ENCODE results near the gene GPR148. TPM values are rescaled to one million over a fixed set of nuclear protein-coding genes. Genes with fewer than 3 reads are reported as not detected.
"Not testable (repeated sequence)": the region's sequence is repeated elsewhere in the genome, so short reads cannot be mapped to it uniquely, and the experiment has no call there.

GPR148 gene
- total RNA-seq, 1 donor from 2014 or later = not detected

DNA sequence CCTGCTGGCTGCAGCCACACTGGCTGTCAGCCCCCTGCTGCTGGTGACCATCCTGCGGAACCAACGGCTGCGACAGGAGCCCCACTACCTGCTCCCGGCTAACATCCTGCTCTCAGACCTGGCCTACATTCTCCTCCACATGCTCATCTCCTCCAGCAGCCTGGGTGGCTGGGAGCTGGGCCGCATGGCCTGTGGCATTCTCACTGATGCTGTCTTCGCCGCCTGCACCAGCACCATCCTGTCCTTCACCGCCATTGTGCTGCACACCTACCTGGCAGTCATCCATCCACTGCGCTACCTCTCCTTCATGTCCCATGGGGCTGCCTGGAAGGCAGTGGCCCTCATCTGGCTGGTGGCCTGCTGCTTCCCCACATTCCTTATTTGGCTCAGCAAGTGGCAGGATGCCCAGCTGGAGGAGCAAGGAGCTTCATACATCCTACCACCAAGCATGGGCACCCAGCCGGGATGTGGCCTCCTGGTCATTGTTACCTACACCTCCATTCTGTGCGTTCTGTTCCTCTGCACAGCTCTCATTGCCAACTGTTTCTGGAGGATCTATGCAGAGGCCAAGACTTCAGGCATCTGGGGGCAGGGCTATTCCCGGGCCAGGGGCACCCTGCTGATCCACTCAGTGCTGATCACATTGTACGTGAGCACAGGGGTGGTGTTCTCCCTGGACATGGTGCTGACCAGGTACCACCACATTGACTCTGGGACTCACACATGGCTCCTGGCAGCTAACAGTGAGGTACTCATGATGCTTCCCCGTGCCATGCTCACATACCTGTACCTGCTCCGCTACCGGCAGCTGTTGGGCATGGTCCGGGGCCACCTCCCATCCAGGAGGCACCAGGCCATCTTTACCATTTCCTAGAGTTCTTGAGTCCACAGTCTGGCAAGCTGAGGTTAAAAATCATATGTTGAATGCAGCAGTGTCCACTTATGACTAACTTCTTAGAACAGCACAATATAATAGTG, 741 bp downstream of the GPR148 start:
- Mint-ChIP-seq H3K4me1 (ENCODE audit: unreplicated experiment) (peaks cover 6% of the 10 kb centered on the region), H3K27me3 (ENCODE audit: unreplicated experiment) (no peaks in the 10 kb centered on the region), H3K27ac (ENCODE audit: unreplicated experiment) (no peak overlapping the region), H3K4me3 (ENCODE audit: unreplicated experiment) (no peak overlapping the region), H3K9me3 (ENCODE audit: unreplicated experiment) (no peaks in the 10 kb centered on the region), H3K36me3 (ENCODE audit: unreplicated experiment) (no peaks in the 10 kb centered on the region)
- TF ChIP-seq, protein P1, sequence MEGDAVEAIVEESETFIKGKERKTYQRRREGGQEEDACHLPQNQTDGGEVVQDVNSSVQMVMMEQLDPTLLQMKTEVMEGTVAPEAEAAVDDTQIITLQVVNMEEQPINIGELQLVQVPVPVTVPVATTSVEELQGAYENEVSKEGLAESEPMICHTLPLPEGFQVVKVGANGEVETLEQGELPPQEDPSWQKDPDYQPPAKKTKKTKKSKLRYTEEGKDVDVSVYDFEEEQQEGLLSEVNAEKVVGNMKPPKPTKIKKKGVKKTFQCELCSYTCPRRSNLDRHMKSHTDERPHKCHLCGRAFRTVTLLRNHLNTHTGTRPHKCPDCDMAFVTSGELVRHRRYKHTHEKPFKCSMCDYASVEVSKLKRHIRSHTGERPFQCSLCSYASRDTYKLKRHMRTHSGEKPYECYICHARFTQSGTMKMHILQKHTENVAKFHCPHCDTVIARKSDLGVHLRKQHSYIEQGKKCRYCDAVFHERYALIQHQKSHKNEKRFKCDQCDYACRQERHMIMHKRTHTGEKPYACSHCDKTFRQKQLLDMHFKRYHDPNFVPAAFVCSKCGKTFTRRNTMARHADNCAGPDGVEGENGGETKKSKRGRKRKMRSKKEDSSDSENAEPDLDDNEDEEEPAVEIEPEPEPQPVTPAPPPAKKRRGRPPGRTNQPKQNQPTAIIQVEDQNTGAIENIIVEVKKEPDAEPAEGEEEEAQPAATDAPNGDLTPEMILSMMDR (IDR thresholded peaks at IDR 0.05) = no peak
- peak; percentile 81 for DNase-seq (ENCODE audit: extremely low spot score, unreplicated experiment)

- H3K4me1 Mint-ChIP-seq (ENCODE audit: unreplicated experiment); H3K4me3 Mint-ChIP-seq (ENCODE audit: unreplicated experiment); H3K9me3 Mint-ChIP-seq (ENCODE audit: unreplicated experiment); H3K27ac Mint-ChIP-seq (ENCODE audit: unreplicated experiment); H3K36me3 Mint-ChIP-seq (ENCODE audit: unreplicated experiment); DNase-seq (ENCODE audit: extremely low spot score, unreplicated experiment); H3K27me3 Mint-ChIP-seq (ENCODE audit: unreplicated experiment): not testable (repeated sequence)
Measured at GRCh38 chr2:130732257-130732656, 3.4 kb downstream of the GPR148 start.

GRCh38 chr2:130735200-130735599, 6.3 kb downstream of the GPR148 start:
- peaks cover 3% of the 10 kb centered on the region for H3K9me3 Mint-ChIP-seq (ENCODE audit: unreplicated experiment)
- H3K27ac Mint-ChIP-seq (ENCODE audit: unreplicated experiment) = no peak overlapping the region
- no peaks in the 10 kb centered on the region for H3K4me1 Mint-ChIP-seq (ENCODE audit: unreplicated experiment)
- TF ChIP-seq, protein P1 (IDR thresholded peaks at IDR 0.05) = no peak
- no peaks in the 10 kb centered on the region for H3K27me3 Mint-ChIP-seq (ENCODE audit: unreplicated experiment)
- no peak overlapping the region for H3K4me3 Mint-ChIP-seq (ENCODE audit: unreplicated experiment)
- DNase-seq (ENCODE audit: extremely low spot score, unreplicated experiment) = no peak
- no peaks in the 10 kb centered on the region for H3K36me3 Mint-ChIP-seq (ENCODE audit: unreplicated experiment)

DNA sequence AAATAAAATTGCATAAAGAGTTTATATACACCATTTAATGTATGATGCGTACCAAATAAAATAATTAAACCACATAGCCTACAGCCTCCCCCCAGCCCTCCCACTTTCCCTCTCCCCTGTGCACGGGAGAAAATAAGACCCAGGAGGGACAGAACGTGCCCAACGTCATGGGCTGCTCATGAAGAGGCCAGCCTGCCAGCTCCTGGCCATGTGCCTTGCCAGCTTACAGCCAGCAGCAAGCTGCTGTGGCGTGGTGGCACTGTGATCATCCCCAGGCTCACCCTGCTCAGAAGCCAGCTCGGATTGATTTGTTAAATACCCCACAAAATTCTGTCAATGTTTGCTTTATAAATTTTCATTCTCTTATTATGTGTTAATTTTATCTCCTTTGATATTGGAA, 7.6 kb downstream of the GPR148 start:
- Mint-ChIP-seq H3K4me1 (ENCODE audit: unreplicated experiment) (no peaks in the 10 kb centered on the region), H3K4me3 (ENCODE audit: unreplicated experiment) (no peak overlapping the region), H3K9me3 (ENCODE audit: unreplicated experiment) (peaks cover 3% of the 10 kb centered on the region), H3K27me3 (ENCODE audit: unreplicated experiment) (no peaks in the 10 kb centered on the region), H3K36me3 (ENCODE audit: unreplicated experiment) (no peaks in the 10 kb centered on the region), H3K27ac (ENCODE audit: unreplicated experiment) (no peak overlapping the region)
- TF ChIP-seq, protein P1 (IDR thresholded peaks at IDR 0.05) = no peak
- no peak for DNase-seq (ENCODE audit: extremely low spot score, unreplicated experiment)

DNA sequence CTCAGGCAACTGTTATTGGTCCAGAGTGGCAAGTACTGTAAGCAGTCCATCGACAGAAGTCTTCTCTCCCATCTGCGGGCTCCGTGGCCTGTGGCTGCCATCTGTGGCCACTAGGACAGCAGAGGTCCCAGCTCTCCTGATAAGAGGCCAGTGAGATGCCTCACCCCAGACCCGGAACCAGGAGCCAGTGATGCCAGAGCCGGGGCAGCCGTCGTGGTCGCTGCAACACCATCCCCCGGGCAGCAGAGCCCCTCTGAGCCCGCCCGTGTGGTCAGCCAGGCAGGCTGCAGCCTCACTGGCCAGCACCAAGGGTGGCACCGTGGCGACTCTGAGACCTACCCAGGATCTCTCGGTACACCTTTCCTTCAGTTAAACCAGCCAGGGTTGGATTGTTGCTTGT, 8.7 kb downstream of the GPR148 start:
- H3K4me3 Mint-ChIP-seq (ENCODE audit: unreplicated experiment) = no peak overlapping the region
- peak; percentile 82 for DNase-seq (ENCODE audit: extremely low spot score, unreplicated experiment)
- H3K27ac Mint-ChIP-seq (ENCODE audit: unreplicated experiment) = no peak overlapping the region
- TF ChIP-seq, protein P1 (IDR thresholded peaks at IDR 0.05) = no peak
- H3K36me3 Mint-ChIP-seq (ENCODE audit: unreplicated experiment) = no peaks in the 10 kb centered on the region
- H3K27me3 Mint-ChIP-seq (ENCODE audit: unreplicated experiment) = no peaks in the 10 kb centered on the region
- no peaks in the 10 kb centered on the region for H3K4me1 Mint-ChIP-seq (ENCODE audit: unreplicated experiment)
- peaks cover 3% of the 10 kb centered on the region for H3K9me3 Mint-ChIP-seq (ENCODE audit: unreplicated experiment)

All from osteocyte (in vitro differentiated cells).